Measurements from ENCODE around the gene ELMO2. TPM values are rescaled to one million over a fixed set of nuclear protein-coding genes. Genes with fewer than 3 reads are reported as not detected.

ELMO2 gene
- total and polyA plus RNA-seq, 9 of the 15 experiments (the other 6 are each of a cell fraction or from before 2014, with no cell fraction given): 7.5 to 21.5 (median 15.9) TPM

DNA sequence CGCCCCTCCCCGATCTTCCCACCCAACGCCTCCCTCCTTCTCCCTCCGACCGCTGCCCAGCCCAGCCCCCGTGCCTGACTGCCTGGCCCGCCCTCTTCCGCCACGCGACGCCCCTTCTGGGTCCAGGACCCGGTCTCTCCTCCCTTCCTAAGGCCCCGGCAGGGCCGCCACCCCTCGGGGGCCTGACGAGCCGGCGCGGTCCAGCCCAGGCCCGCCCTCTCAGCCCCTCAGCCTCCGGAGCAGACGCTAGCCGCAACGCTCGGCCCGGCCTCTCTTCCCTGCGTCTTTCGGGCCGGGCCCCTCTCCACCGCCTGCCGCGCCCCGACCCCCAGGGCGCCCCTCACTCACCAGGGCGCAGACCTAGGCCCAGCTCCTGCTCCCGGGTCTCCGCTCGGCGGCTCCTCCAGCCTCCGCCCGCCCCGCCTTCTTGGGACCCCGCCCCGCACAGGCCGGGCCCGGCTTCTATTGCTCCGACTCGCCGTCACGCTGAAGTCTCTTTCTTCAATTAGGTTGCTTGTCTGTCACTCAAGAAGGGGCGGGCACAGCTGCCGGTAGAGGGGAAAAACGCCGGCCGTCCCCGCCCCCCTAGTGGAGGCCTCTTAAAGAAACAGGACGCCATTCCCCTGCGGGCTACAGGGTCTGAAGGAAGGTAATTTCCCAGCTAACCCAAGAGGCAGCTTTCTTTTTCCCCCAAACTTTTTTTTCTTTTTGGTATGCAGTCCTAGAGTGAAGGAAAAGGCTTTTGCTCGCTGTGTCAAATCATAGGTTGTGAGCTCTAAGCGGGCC lies at the start of gene ELMO2 (continued):
- TF ChIP-seq KLF13 (tag; IDR thresholded peaks at IDR 0.05; ENCODE audit: borderline replicate concordance, low read depth): peak; percentile 51; the same call in 1 of the 2 replicates
- TF ChIP-seq, protein P1, sequence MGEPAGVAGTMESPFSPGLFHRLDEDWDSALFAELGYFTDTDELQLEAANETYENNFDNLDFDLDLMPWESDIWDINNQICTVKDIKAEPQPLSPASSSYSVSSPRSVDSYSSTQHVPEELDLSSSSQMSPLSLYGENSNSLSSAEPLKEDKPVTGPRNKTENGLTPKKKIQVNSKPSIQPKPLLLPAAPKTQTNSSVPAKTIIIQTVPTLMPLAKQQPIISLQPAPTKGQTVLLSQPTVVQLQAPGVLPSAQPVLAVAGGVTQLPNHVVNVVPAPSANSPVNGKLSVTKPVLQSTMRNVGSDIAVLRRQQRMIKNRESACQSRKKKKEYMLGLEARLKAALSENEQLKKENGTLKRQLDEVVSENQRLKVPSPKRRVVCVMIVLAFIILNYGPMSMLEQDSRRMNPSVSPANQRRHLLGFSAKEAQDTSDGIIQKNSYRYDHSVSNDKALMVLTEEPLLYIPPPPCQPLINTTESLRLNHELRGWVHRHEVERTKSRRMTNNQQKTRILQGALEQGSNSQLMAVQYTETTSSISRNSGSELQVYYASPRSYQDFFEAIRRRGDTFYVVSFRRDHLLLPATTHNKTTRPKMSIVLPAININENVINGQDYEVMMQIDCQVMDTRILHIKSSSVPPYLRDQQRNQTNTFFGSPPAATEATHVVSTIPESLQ (CRISPR knock-in tag; IDR thresholded peaks at IDR 0.05): no peak
- TF ChIP-seq NFE2L1 (tag; IDR thresholded peaks at IDR 0.05; ENCODE audit: borderline replicate concordance, low read depth): no peak
- no peak for TF ChIP-seq CSDE1 (IDR thresholded peaks at IDR 0.05)
- TF ChIP-seq, protein P2, sequence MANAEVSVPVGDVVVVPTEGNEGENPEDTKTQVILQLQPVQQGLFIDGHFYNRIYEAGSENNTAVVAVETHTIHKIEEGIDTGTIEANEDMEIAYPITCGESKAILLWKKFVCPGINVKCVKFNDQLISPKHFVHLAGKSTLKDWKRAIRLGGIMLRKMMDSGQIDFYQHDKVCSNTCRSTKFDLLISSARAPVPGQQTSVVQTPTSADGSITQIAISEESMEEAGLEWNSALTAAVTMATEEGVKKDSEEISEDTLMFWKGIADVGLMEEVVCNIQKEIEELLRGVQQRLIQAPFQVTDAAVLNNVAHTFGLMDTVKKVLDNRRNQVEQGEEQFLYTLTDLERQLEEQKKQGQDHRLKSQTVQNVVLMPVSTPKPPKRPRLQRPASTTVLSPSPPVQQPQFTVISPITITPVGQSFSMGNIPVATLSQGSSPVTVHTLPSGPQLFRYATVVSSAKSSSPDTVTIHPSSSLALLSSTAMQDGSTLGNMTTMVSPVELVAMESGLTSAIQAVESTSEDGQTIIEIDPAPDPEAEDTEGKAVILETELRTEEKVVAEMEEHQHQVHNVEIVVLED (CRISPR knock-in tag; IDR thresholded peaks at IDR 0.05): 0 out of 2 replicates have a peak, but pooled peaks have one; percentile 28

DNA sequence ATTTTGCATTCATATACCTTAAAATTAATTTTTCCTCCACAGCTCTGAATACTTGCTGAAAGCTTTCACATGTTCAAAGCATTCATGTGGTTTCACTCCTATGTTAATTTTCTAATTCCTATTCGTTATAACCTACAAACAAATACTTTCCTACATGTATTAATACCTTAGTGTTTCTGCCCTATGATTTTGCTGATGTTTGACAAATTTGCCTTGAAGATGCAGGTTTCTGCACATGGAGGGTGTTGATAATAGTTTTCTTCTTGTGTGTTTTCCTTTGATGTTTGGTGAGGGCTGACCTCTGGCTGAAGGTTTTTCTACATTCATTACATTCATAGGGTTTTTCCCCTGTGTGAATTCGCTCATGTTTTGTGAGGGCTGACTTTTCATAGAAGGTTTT lies 49.3 kb upstream of the ELMO2 start:
- WGBS (ENCODE audit: insufficient coverage, low coverage, missing lambda C conversion rate): 0% methylated on average over 2 of the region's 2 CpGs
- TF ChIP-seq HMG20A (CRISPR knock-in tag; conservative IDR thresholded peaks at IDR 0.05) (no peak), HDAC1 (IDR thresholded peaks at IDR 0.05) (no peak), NCOR1 (IDR thresholded peaks at IDR 0.05) (no peak), POLR3G (IDR thresholded peaks at IDR 0.05; ENCODE audit: extremely low read depth, insufficient read length, insufficient replicate concordance) (no peak), PHB (CRISPR knock-in tag; IDR thresholded peaks at IDR 0.05) (no peak), ILK (tag; IDR thresholded peaks at IDR 0.05; ENCODE audit: borderline replicate concordance, low read depth) (no peak)
- TF ChIP-seq, protein P3, sequence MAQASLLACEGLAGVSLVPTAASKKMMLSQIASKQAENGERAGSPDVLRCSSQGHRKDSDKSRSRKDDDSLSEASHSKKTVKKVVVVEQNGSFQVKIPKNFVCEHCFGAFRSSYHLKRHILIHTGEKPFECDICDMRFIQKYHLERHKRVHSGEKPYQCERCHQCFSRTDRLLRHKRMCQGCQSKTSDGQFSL (CRISPR knock-in tag; IDR thresholded peaks at IDR 0.05): no peak
- TF ChIP-seq, protein P3 (tag; IDR thresholded peaks at IDR 0.05): no peak

More for the DNA sequence above, 49.3 kb upstream of the ELMO2 start:
- H3K4me1 ChIP-seq (replicated peaks in 1 of 2; ENCODE audit: control insufficient read depth in 2 of 2, insufficient read depth in 2 of 2, low read length in 2 of 2): no peaks in the 10 kb centered on the region
- no TSS peak for BruUV-seq (replicated peaks)
- ATAC-seq (no peak), FAIRE-seq (no peak), DNase-seq (ENCODE audit: extremely low read depth in 1 of 4, low spot score in 3 of 4) (no peak)
- in situ Hi-C loops (cut with MboI): no loop called here
- H3K27ac ChIP-seq (ENCODE audit: extremely low read depth, low read depth, low read length): no peak overlapping the region
- no peaks in the 10 kb centered on the region; the same call in none of the 2 replicates for H3K9me3 ChIP-seq (replicated peaks; ENCODE audit: control insufficient read depth, insufficient read depth, low read depth, low read length)
- no peaks in the 10 kb centered on the region for H3K36me3 ChIP-seq (ENCODE audit: control insufficient read depth, insufficient read depth, low read length)
- intact Hi-C loops (cut with micrococcal nuclease): no loop called here
- no peak overlapping the region for H3K9ac ChIP-seq (ENCODE audit: insufficient read depth in 1 of 2, low read depth in 2 of 2, low read length in 2 of 2)
- no peaks in the 10 kb centered on the region for H3K9me1 ChIP-seq (ENCODE audit: control insufficient read depth, insufficient read depth, low read length)
- peaks cover 13 to 21% of the 10 kb centered on the region in 2 experiments; a peak in 4 of 5 replicates for H3K27me3 ChIP-seq (ENCODE audit: control insufficient read depth in 2 of 2, insufficient read depth in 2 of 2, low read length in 2 of 2)
- H2AFZ ChIP-seq (ENCODE audit: low read depth, low read length): no peak overlapping the region
- CTCF ChIA-PET (ENCODE audit: low intra/inter-chr PET ratio): no interaction called here
- POLR2A ChIA-PET: no interaction called here
- no peak overlapping the region for H3K4me3 ChIP-seq
- H4K20me1 ChIP-seq (replicated peaks; ENCODE audit: control insufficient read depth, insufficient read depth, low read length): no peaks in the 10 kb centered on the region
- H3K4me2 ChIP-seq (ENCODE audit: insufficient read depth, low read length): no peak overlapping the region
- H3K79me2 ChIP-seq (ENCODE audit: control insufficient read depth, insufficient read depth, low read length): no peaks in the 10 kb centered on the region
